SKM-1 treated with dmso at 0.1 percent for 144 hours (cell line): ENCODE measurements around the gene FAM20C.
"Not testable (repeated sequence)": the region's sequence is repeated elsewhere in the genome, so short reads cannot be mapped to it uniquely, and the experiment has no call there.

Experiments
- DNase-seq: peaks from one replicate; lab custom pipeline; 2025; ENCODE audit not compliant: unreplicated experiment; lab: John Stamatoyannopoulos, UW

FAM20C gene

GRCh38 chr7:240146-240676, 47.8 kb downstream of the FAM20C start:
- DNase-seq, result no peak

GRCh38 chr7:240887-241421, 48.6 kb downstream of the FAM20C start:
- DNase-seq, result no peak

GRCh38 chr7:241513-241912, 49.1 kb downstream of the FAM20C start:
- DNase-seq, result no peak

- DNase-seq, result not testable (repeated sequence)
Observed at GRCh38 chr7:242826-243579, 50.6 kb downstream of the FAM20C start.

GRCh38 chr7:243580-243978, 51.2 kb downstream of the FAM20C start:
- DNase-seq, result not testable (repeated sequence)

- no peak for DNase-seq
Observed at GRCh38 chr7:244974-245373, 52.6 kb downstream of the FAM20C start.

- DNase-seq, result no peak
Observed at GRCh38 chr7:245574-246295, 53.4 kb downstream of the FAM20C start.

- no peak for DNase-seq
Observed at GRCh38 chr7:246451-246850, 54.1 kb downstream of the FAM20C start.

GRCh38 chr7:247181-247580, 54.8 kb downstream of the FAM20C start:
- no peak for DNase-seq

GRCh38 chr7:247636-248035, 55.3 kb downstream of the FAM20C start:
- DNase-seq, result no peak

- DNase-seq, result no peak
Observed at GRCh38 chr7:248732-249435, 56.5 kb downstream of the FAM20C start.

GRCh38 chr7:249989-250388, 57.6 kb downstream of the FAM20C start:
- DNase-seq, result no peak

- no peak for DNase-seq
Observed at GRCh38 chr7:250523-250922, 58.2 kb downstream of the FAM20C start.

GRCh38 chr7:251005-251404, 58.6 kb downstream of the FAM20C start:
- no peak for DNase-seq

- no peak for DNase-seq
Observed at GRCh38 chr7:251446-252175, 59.2 kb downstream of the FAM20C start.

GRCh38 chr7:252216-252965, 60.0 kb downstream of the FAM20C start:
- DNase-seq, result no peak

GRCh38 chr7:252981-253380, 60.6 kb downstream of the FAM20C start:
- no peak for DNase-seq

GRCh38 chr7:253581-254336, 61.4 kb downstream of the FAM20C start:
- DNase-seq, result no peak

GRCh38 chr7:254337-255037, 62.1 kb downstream of the FAM20C start:
- no peak for DNase-seq
